Coronary artery (tissue), 2 donors: Measurements from ENCODE around the gene ZFP3.
A peak's percentile ranks its signal among the peaks of the same experiment; 100 is the strongest.

Experiments
- DNase-seq: peaks from one replicate; pipeline ENCODE4 v3.0.0-alpha.2; 2017; ENCODE audit warnings: low spot score
- H3K27ac ChIP-seq, 2 donors: fragments of 200-600 bp; sonication (generic); one replicate each; pipeline ENCODE4 v1.5.1; 2016 to 2019
- H3K4me3 ChIP-seq: fragments of 200-600 bp; sonication (generic); 2 replicates; pipeline ENCODE4 v1.5.1; 2016; ENCODE audit warnings: mild to moderate bottlenecking, moderate library complexity
- CTCF ChIP-seq: fragments of 200-600 bp; sonication (generic); IDR thresholded peaks from one replicate; pipeline ENCODE4 v1.5.1; 2019; ENCODE audit warnings: antibody characterized with exemption

ZFP3 gene

GRCh38 chr17:5080591-5080990 is 2.3 kb downstream of the ZFP3 start:
- no peak overlapping the region for H3K4me3 ChIP-seq
- no peak for TF ChIP-seq CTCF
- no peak for DNase-seq
- no peak overlapping the region for H3K27ac ChIP-seq

GRCh38 chr17:5092218-5093010 is 14.1 kb downstream of the ZFP3 start:
- Histone ChIP-seq H3K4me3 (no peak overlapping the region), H3K27ac (no peak overlapping the region)
- no peak for DNase-seq
- no peak for TF ChIP-seq CTCF

- TF ChIP-seq CTCF: no peak
- H3K27ac ChIP-seq: peak overlapping the region in 1 of 2 donors; percentile 29
- DNase-seq: no peak
- H3K4me3 ChIP-seq: peak overlapping the region; percentile 65
These were observed 18.4 kb downstream of the ZFP3 start for GRCh38 chr17:5096731-5097100.

GRCh38 chr17:5097101-5097834 is 19.0 kb downstream of the ZFP3 start:
- no peak for TF ChIP-seq CTCF

GRCh38 chr17:5099271-5099670 is 21.0 kb downstream of the ZFP3 start:
- H3K4me3 ChIP-seq: no peak overlapping the region
- no peak for DNase-seq
- TF ChIP-seq CTCF: no peak
- no peak overlapping the region for H3K27ac ChIP-seq

More at GRCh38 chr17:5097101-5097834, 19.0 kb downstream of the ZFP3 start:
- DNase-seq: no peak
- H3K27ac ChIP-seq: peak overlapping the region in 1 of 2 donors; percentile 29
- peak overlapping the region; percentile 65 for H3K4me3 ChIP-seq

- Histone ChIP-seq H3K27ac (no peak overlapping the region), H3K4me3 (no peak overlapping the region)
- TF ChIP-seq CTCF: no peak
- DNase-seq: no peak
These were observed 22.6 kb downstream of the ZFP3 start for GRCh38 chr17:5100832-5101231.
